GM12801 (cell line): Measurements from ENCODE around the gene F10.

Experiments
- TF ChIP-seq, protein P1 (sequence below): IDR thresholded peaks from one replicate; pipeline ENCODE4 v1.5.1; 2011; ENCODE audit warnings: control low read depth; ENCODE audit not compliant: insufficient read length; ENCODE audit errors: extremely low read depth

The F10 gene

DNA sequence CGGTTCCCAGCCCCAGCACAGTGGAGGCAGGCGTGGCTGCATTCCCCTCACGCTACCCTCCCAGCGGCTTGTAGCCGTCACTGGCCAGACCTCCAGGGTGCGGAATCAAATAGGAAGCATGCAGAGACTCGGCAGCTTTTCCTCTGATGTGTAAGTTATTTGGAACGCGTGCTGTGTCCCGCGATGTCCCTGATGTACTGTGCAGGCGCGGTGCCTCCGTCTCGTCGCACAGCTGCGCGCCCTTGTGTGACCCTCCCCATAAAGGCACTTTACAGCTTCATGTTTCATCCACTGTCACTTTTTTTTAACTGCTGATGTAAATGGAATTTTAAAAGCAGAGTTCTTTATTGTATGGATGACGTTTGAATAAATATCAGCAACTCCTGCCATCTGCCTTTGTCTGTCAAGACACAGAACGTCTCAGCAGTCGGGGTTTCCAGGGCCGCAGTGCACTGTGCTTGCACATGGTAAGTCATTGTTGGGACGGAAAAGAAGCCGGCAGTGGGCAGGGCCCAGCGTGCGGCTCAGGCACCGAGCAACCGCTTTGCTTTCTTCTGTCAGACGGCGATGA is 24.4 kb upstream of the F10 start:
- TF ChIP-seq, protein P1, sequence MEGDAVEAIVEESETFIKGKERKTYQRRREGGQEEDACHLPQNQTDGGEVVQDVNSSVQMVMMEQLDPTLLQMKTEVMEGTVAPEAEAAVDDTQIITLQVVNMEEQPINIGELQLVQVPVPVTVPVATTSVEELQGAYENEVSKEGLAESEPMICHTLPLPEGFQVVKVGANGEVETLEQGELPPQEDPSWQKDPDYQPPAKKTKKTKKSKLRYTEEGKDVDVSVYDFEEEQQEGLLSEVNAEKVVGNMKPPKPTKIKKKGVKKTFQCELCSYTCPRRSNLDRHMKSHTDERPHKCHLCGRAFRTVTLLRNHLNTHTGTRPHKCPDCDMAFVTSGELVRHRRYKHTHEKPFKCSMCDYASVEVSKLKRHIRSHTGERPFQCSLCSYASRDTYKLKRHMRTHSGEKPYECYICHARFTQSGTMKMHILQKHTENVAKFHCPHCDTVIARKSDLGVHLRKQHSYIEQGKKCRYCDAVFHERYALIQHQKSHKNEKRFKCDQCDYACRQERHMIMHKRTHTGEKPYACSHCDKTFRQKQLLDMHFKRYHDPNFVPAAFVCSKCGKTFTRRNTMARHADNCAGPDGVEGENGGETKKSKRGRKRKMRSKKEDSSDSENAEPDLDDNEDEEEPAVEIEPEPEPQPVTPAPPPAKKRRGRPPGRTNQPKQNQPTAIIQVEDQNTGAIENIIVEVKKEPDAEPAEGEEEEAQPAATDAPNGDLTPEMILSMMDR: no peak

DNA sequence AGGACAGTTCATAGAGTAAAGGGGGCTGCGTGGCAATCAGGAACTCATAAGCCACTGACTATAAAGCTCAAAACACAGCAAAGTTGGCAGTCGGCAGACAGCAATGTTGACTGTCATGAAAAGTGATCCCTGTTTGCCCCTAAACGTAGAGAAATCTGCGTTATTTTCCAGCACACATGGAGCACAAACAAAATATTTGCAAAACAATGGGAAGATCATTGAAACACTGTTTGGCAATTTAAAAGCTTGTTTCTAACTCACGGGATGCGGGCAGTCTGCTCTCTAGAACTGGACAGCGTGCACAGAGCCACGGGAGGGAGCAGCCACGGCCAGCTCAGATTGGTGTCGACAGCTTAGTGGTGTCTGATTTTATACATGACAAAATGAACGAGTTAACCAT is 23.5 kb upstream of the F10 start:
- TF ChIP-seq, protein P1: no peak

DNA sequence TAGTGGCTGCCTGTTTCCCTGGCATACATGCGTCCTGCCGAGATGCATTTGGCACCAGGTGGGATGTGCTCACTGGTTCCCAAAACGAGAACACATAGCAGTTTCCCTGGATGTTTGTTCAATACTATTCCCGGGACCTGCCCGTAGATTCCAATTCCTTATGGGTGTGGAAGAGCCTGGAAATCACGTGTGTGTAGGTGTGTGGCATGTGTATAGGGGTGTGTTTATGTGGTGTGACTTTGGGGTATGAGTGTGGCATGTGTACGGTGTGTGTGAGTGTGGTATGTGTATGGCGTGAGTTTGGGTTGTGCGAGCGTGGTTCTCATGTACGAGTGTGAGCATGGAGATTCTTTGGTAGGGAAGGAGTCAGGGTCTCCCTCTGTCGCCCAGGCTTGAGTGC is 19.9 kb upstream of the F10 start:
- TF ChIP-seq, protein P1: no peak

DNA sequence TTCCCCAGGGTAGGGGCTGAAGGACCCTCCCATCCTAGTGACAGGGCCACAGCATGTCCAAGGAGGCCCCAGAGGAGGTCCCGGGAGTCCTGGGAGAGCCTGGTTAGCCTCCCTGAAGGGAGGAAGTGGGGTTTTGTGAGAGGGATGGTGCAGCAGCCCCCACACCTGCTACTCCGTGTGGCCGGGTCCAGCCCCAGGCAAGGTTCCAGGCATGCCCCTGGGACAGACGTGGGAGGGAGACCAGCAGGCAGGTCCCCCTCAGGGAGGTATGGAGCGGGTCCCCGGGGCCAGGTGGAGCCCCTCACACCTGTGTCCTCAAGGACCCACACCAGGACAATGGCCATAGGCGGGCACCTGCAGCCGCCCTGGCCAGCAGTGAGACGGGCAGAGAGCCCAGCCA is 19.0 kb upstream of the F10 start:
- TF ChIP-seq, protein P1: no peak

DNA sequence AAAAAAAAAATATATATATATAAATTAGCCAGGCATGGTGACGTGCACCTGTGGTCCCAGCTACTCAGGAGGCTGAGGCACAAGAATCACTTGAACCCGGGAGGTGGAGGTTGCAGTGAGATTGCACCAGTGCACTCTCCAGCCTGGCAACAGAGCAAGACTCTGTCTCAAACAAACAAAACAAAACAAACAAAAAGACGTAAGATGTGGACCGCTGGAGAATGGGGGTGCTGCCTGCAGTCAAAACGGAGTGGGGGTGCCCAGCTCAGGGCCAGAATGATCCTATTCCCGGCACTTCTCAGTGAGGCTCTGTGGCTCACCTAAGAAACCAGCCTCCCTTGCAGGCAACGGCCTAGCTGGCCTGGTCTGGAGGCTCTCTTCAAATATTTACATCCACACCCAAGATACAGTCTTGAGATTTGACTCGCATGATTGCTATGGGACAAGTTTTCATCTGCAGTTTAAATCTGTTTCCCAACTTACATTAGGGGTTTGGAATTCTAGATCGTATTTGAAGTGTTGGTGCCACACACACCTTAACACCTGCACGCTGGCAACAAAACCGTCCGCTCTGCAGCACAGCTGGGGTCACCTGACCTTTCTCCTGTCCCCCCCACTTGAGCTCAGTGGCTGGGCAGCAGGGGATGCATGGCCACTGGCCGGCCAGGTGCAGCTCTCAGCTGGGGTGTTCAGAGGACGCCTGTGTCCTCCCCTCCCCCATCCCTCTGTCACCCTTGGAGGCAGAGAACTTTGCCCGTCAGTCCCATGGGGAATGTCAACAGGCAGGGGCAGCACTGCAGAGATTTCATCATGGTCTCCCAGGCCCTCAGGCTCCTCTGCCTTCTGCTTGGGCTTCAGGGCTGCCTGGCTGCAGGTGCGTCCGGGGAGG is 17.3 kb upstream of the F10 start, which contains the start of gene F7:
TSS of gene F7 (plus strand) at position 760 of the 889 bp plus-strand sequence. CDS start at position 811, 51 bp downstream.
- TF ChIP-seq, protein P1: no peak

DNA sequence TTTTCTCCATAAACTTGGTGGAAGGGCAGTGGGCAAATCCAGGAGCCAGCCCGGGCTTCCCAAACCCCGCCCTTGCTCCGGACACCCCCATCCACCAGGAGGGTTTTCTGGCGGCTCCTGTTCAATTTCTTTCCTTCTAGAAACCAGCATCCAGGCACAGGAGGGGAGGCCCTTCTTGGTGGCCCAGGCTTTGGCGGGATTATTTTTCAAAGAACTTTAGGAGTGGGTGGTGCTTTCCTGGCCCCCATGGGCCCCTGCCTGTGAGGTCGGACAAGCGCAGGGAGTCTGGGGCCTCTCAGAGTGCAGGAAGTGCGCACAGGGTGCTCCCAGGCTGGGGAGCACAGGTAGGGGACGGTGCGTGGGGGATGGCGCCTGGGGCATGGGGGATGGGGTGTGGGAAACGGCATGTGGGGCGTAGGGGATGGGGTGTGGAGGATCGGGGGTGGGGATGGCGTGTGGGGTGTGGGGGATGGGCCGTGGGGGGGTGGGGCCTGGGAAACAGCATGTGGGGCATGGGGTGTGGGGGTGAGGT is 16.6 kb upstream of the F10 start:
- TF ChIP-seq, protein P1: no peak

DNA sequence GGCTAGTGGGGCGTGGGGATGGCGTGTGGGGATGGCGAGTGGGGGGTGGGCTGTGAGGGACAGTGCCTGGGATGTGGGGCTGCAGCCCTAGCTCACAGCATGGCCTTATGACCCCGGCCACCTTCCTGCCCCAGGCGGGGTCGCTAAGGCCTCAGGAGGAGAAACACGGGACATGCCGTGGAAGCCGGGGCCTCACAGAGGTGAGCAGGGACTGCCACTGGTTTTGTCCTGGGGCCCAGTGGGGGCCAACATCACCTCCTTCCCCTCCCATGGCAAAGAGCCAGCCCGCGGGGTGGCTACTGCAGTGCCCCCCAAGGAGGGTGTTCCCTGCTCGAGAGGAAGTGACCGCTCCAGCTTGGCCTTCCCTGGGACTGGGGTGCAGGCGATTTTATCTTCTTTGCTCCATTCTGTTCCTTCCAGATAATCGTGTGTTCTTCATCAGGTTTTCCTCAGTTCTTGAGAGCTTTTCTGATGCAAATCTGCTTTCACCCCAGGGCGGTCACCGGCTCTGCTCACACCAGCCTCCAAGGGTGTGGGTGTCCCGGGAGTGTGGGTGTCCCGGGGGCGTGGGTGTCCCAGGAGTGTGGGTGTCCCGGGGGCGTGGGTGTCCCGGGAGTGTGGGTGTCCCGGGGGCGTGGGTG is 15.8 kb upstream of the F10 start:
- TF ChIP-seq, protein P1: no peak
